HepG2 (cell line): ENCODE results near the gene HOXD4. TPM values are rescaled to one million over a fixed set of nuclear protein-coding genes. Genes with fewer than 3 reads are reported as not detected.
A peak's percentile ranks its signal among the peaks of the same experiment; 100 is the strongest.

Experiments used
- ATF2 ChIP-seq: sonication (generic); formaldehyde crosslinking; IDR thresholded peaks from 2 replicates; pipeline ENCODE4 v1.4.0; 2020; ENCODE audit warnings: missing genetic modification reagents
- GFI1 ChIP-seq: sonication (generic); formaldehyde crosslinking; IDR thresholded peaks from 2 replicates; pipeline ENCODE4 v1.5.0; 2020; ENCODE audit warnings: missing genetic modification reagents, mild to moderate bottlenecking, borderline replicate concordance
- MAZ ChIP-seq, 2 experiments: sonication (generic) in 1 of 2; formaldehyde crosslinking in 1 of 2; IDR thresholded peaks; 2 replicates each; pipeline versions ENCODE4 v1.5.0 to v1.6.1; 2012 to 2020; ENCODE audit warnings: low read depth in 2 of 2, mild to moderate bottlenecking in 2 of 2, borderline replicate concordance in 1 of 2, improper control_type of control experiment in 1 of 2, low read length in 1 of 2, missing genetic modification reagents in 1 of 2, moderate library complexity in 1 of 2
- MLX ChIP-seq: IDR thresholded peaks from 2 replicates; pipeline ENCODE4 v1.6.1; 2016
- NAIF1 ChIP-seq: sonication (generic); formaldehyde crosslinking; IDR thresholded peaks from 2 replicates; pipeline ENCODE4 v1.5.0; 2020; ENCODE audit warnings: mild to moderate bottlenecking, missing genetic modification reagents, borderline replicate concordance
- PAX8 ChIP-seq: sonication (generic); formaldehyde crosslinking; IDR thresholded peaks from 2 replicates; pipeline ENCODE4 v1.8.0; 2022; ENCODE audit warnings: mild to moderate bottlenecking, missing genetic modification reagents, borderline replicate concordance
- RBM39 ChIP-seq: fragments of 200-400 bp; formaldehyde crosslinking; IDR thresholded peaks from one replicate; pipeline ENCODE4 v1.6.1; 2018; ENCODE audit warnings: antibody characterized with exemption, mild to moderate bottlenecking, low read depth, low read length; ENCODE audit not compliant: poor library complexity, severe bottlenecking
- SMC3 ChIP-seq: IDR thresholded peaks from 2 replicates; pipeline ENCODE4 v1.6.1; 2011; ENCODE audit warnings: low read length, improper control_type of control experiment
- ZNF225 ChIP-seq: sonication (generic); formaldehyde crosslinking; IDR thresholded peaks from 2 replicates; pipeline ENCODE4 v1.4.0; 2020; ENCODE audit warnings: mild to moderate bottlenecking, missing genetic modification reagents
- ZNF281 ChIP-seq: sonication (generic); formaldehyde crosslinking; IDR thresholded peaks from 2 replicates; pipeline ENCODE4 v1.4.0; 2020; ENCODE audit warnings: missing genetic modification reagents, borderline replicate concordance
- ZNF296 ChIP-seq: sonication (generic); formaldehyde crosslinking; conservative IDR thresholded peaks from 2 replicates; pipeline ENCODE4 v1.5.0; 2020; ENCODE audit warnings: mild to moderate bottlenecking, missing genetic modification reagents
- ZNF367 ChIP-seq: sonication (generic); formaldehyde crosslinking; IDR thresholded peaks from 2 replicates; pipeline ENCODE4 v1.4.0; 2020; ENCODE audit warnings: missing genetic modification reagents, borderline replicate concordance
- ZNF562 ChIP-seq: sonication (generic); formaldehyde crosslinking; IDR thresholded peaks from 2 replicates; pipeline ENCODE4 v1.8.0; 2022; ENCODE audit warnings: missing genetic modification reagents, borderline replicate concordance
- ZNF720 ChIP-seq: sonication (generic); formaldehyde crosslinking; IDR thresholded peaks from 2 replicates; pipeline ENCODE4 v1.4.0; 2020; ENCODE audit warnings: missing genetic modification reagents
- ZNF737 ChIP-seq: sonication (generic); formaldehyde crosslinking; IDR thresholded peaks from 2 replicates; pipeline ENCODE4 v1.5.0; 2020; ENCODE audit warnings: missing genetic modification reagents, mild to moderate bottlenecking, borderline replicate concordance
- polyA plus RNA-seq, 8 experiments: library from polyadenylated mRNA; depleted of rRNA in 3 of 8; stranded (reverse) in 7 of 8; unstranded in 1 of 8; fragments of >200 nt; fragmentation: Illumina TruSeq in 4 of 8; extraction: Trizol in 4 of 8; gene quantifications; 2 replicates each; pipeline versions ENCODE4 v1.2.1 to v1.2.3, GENCODE V29; 2011 to 2016; ENCODE audit warnings: low read depth in 4 of 8, missing spikeins in 1 of 8, mixed read lengths in 1 of 8; ENCODE audit not compliant: insufficient read depth in 1 of 8
- total RNA-seq, 5 experiments: library from RNA; depleted of rRNA; stranded (reverse); fragments of >200 nt; fragmentation: Illumina TruSeq; extraction: Trizol; gene quantifications; 2 replicates each; pipeline ENCODE4 v1.2.3, GENCODE V29; 2016; ENCODE audit warnings: low read depth in 1 of 5
- TF ChIP-seq, protein P1 (sequence below): sonication (generic); formaldehyde crosslinking; IDR thresholded peaks from 2 replicates; pipeline ENCODE4 v1.5.0; 2020; ENCODE audit warnings: mild to moderate bottlenecking, missing genetic modification reagents
- TF ChIP-seq, protein P2 (sequence below): sonication (generic); formaldehyde crosslinking; IDR thresholded peaks from 2 replicates; pipeline ENCODE4 v1.4.0; 2020; ENCODE audit warnings: low read depth, missing genetic modification reagents

HOXD4 gene
- total and polyA plus RNA-seq, 2 of the 13 experiments (the other 11 are each of a cell fraction or from before 2014, with no cell fraction given) = not detected

DNA sequence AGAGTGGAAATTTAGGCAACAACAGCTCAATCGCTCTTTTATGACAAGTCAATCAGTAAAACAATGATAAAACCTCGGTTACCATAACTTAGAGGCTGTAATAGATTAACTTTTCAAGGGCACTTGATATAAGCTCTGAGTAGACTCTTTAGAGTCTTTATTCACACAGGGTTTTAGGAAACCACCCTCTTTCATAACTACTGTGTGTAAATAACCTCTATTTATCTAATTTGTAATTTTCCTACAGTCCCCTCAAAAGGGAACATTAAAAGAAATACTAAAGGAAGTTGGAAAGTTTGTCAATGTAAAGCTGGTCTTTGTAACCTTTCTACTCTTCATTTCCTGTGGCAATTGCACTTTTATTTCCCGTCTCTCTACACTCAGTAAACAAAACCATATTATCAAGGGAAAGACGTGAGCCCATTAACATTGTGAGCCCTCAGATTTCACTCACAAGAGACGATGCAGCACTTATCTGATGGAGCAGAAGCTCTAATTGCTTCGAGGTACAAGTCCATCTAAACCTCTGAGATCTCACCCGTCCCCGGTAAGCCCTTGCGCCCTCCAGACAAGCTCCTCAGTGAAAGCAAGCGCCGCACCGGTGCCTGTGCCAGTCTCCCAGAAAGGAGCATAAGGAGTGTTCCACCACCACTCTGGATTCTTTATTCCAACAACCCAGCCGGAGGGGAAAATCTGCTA, 36.0 kb downstream of the HOXD4 start (continued):
- TF ChIP-seq RBM39 = no peak
- no peak; the same call in 1 of the 2 replicates for TF ChIP-seq ATF2 (CRISPR knock-in tag)
- no peak for TF ChIP-seq ZNF562
- TF ChIP-seq ZNF296 (CRISPR knock-in tag) = no peak
- no peak for TF ChIP-seq PAX8
- no peak; the same call in 1 of the 2 replicates for TF ChIP-seq ZNF281 (CRISPR knock-in tag)
- TF ChIP-seq ZNF225 (CRISPR knock-in tag) = no peak
- TF ChIP-seq ZNF367 (CRISPR knock-in tag) = no peak
- TF ChIP-seq MAZ (IDR thresholded peaks at IDR 0.05; ENCODE audit: borderline replicate concordance, low read depth, low read length) = no peak
- TF ChIP-seq MAZ (CRISPR knock-in tag; IDR thresholded peaks at IDR 0.05; ENCODE audit: low read depth) = no peak
- peak; percentile 72; the same call in 1 of the 2 replicates for TF ChIP-seq NAIF1 (CRISPR knock-in tag)
- no peak for TF ChIP-seq SMC3
- TF ChIP-seq ZNF737 = no peak
- TF ChIP-seq, protein P1, sequence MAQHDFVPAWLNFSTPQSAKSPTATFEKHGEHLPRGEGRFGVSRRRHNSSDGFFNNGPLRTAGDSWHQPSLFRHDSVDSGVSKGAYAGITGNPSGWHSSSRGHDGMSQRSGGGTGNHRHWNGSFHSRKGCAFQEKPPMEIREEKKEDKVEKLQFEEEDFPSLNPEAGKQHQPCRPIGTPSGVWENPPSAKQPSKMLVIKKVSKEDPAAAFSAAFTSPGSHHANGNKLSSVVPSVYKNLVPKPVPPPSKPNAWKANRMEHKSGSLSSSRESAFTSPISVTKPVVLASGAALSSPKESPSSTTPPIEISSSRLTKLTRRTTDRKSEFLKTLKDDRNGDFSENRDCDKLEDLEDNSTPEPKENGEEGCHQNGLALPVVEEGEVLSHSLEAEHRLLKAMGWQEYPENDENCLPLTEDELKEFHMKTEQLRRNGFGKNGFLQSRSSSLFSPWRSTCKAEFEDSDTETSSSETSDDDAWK (CRISPR knock-in tag) = no peak
- no peak; the same call in 1 of the 2 replicates for TF ChIP-seq GFI1 (CRISPR knock-in tag)
- TF ChIP-seq, protein P2, sequence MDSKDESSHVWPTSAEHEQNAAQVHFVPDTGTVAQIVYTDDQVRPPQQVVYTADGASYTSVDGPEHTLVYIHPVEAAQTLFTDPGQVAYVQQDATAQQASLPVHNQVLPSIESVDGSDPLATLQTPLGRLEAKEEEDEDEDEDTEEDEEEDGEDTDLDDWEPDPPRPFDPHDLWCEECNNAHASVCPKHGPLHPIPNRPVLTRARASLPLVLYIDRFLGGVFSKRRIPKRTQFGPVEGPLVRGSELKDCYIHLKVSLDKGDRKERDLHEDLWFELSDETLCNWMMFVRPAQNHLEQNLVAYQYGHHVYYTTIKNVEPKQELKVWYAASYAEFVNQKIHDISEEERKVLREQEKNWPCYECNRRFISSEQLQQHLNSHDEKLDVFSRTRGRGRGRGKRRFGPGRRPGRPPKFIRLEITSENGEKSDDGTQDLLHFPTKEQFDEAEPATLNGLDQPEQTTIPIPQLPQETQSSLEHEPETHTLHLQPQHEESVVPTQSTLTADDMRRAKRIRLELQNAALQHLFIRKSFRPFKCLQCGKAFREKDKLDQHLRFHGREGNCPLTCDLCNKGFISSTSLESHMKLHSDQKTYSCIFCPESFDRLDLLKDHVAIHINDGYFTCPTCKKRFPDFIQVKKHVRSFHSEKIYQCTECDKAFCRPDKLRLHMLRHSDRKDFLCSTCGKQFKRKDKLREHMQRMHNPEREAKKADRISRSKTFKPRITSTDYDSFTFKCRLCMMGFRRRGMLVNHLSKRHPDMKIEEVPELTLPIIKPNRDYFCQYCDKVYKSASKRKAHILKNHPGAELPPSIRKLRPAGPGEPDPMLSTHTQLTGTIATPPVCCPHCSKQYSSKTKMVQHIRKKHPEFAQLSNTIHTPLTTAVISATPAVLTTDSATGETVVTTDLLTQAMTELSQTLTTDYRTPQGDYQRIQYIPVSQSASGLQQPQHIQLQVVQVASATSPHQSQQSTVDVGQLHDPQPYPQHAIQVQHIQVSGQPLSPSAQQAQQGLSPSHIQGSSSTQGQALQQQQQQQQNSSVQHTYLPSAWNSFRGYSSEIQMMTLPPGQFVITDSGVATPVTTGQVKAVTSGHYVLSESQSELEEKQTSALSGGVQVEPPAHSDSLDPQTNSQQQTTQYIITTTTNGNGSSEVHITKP = no peak
- TF ChIP-seq ZNF720 (CRISPR knock-in tag) = no peak
- TF ChIP-seq MLX = 0 out of 2 replicates have a peak, but pooled peaks have one; percentile 4
